A549 (cell line): Measurements from ENCODE around the gene LEO1. TPM values are rescaled to one million over a fixed set of nuclear protein-coding genes. Genes with fewer than 3 reads are reported as not detected.

Source experiments
- ATAC-seq, 2 experiments: fragments of 200-7000 bp in 1 of 2; fragments of >200 bp in 1 of 2; cut with Nextera tagmentation in 1 of 2; cut with Tn5 transposase in 1 of 2; 3 replicates each; pipeline versions ENCODE4 v1.8.0 to v1.9.1; 2018 to 2020; ENCODE audit warnings: mild to moderate bottlenecking in 1 of 2, moderate library complexity in 1 of 2
- CTCF ChIA-PET: fragments of 300-600 bp; sonication (Branson Sonifier 250); formaldehyde crosslinking; extraction: SDS; loops from one replicate; lab custom pipeline; 2021; ENCODE audit warnings: antibody characterized with exemption, inconsistent platforms; lab: Yijun Ruan, JAX
- POLR2A ChIA-PET: fragments of 350-600 bp; formaldehyde crosslinking; extraction: SDS; loops from one replicate; lab custom pipeline; 2021; ENCODE audit warnings: antibody characterized with exemption, inconsistent platforms; lab: Yijun Ruan, JAX
- DNase-seq, 2 experiments: peaks; one replicate each; pipeline versions ENCODE4 v3.0.0 to v3.0.0-alpha.2; 2011 to 2016; ENCODE audit warnings: low read depth in 1 of 2, low spot score in 1 of 2
- FAIRE-seq: peaks from 2 replicates; lab custom pipeline; 2011; peaks lifted over from hg19 to GRCh38; lab: Jason Lieb, UNC
- H3K27ac ChIP-seq, 2 experiments: fragments of >200 bp; sonication (Bioruptor Twin); formaldehyde crosslinking; 3 replicates each; pipeline ENCODE4 v1.5.1; 2016 to 2017
- H3K4me1 ChIP-seq: fragments of >200 bp; sonication (Bioruptor Twin); formaldehyde crosslinking; 3 replicates; pipeline ENCODE4 v1.6.1; 2016
- H3K4me2 ChIP-seq: fragments of >200 bp; sonication (Bioruptor Twin); formaldehyde crosslinking; 3 replicates; pipeline ENCODE4 v1.6.1; 2016
- H3K4me3 ChIP-seq: fragments of >200 bp; sonication (Bioruptor Twin); formaldehyde crosslinking; 3 replicates; pipeline ENCODE4 v1.5.1; 2016
- H3K9me3 ChIP-seq: fragments of >200 bp; sonication (Bioruptor Twin); formaldehyde crosslinking; 3 replicates; pipeline ENCODE4 v1.6.1; 2016
- ATOH8 ChIP-seq: fragments of 250-450 bp; sonication (Bioruptor Pico); IDR thresholded peaks from 2 replicates; pipeline ENCODE4 v1.5.0; 2020; ENCODE audit warnings: low read depth, mild to moderate bottlenecking, moderate library complexity
- CBX8 ChIP-seq: fragments of 200-600 bp; sonication (generic); IDR thresholded peaks from 2 replicates; pipeline ENCODE4 v1.6.1; 2016
- CEBPB ChIP-seq, 2 experiments: fragments of >200 bp in 1 of 2; sonication (Bioruptor Twin) in 1 of 2; formaldehyde crosslinking in 1 of 2; IDR thresholded peaks; 2 replicates each; pipeline ENCODE4 v1.6.1; 2012 to 2016
- E2F6 ChIP-seq: IDR thresholded peaks from 2 replicates; pipeline ENCODE4 v1.6.1; 2012; ENCODE audit warnings: low read depth, borderline replicate concordance
- EHF ChIP-seq: fragments of 250-450 bp; sonication (Bioruptor Pico); IDR thresholded peaks from 2 replicates; pipeline ENCODE4 v1.5.0; 2020; ENCODE audit warnings: mild to moderate bottlenecking
- EHMT2 ChIP-seq: fragments of 200-600 bp; sonication (generic); IDR thresholded peaks from 2 replicates; pipeline ENCODE4 v1.6.1; 2016; ENCODE audit warnings: antibody characterized with exemption, low read depth, mild to moderate bottlenecking, moderate library complexity
- ELK1 ChIP-seq: fragments of 150-350 bp; IDR thresholded peaks from 2 replicates; pipeline ENCODE4 v1.6.1; 2014; ENCODE audit warnings: low read depth, mild to moderate bottlenecking, low read length
- ESRRA ChIP-seq: fragments of 150-350 bp; IDR thresholded peaks from 2 replicates; pipeline ENCODE4 v1.6.1; 2014; ENCODE audit warnings: mild to moderate bottlenecking, low read length, borderline replicate concordance
- FOSB ChIP-seq: fragments of 250-450 bp; sonication (Bioruptor Pico); IDR thresholded peaks from 2 replicates; pipeline ENCODE4 v1.5.0; 2020; ENCODE audit warnings: mild to moderate bottlenecking, moderate library complexity
- GATA3 ChIP-seq: IDR thresholded peaks from 2 replicates; pipeline ENCODE4 v1.6.1; 2012; ENCODE audit warnings: borderline replicate concordance
- HOXA7 ChIP-seq: fragments of 250-450 bp; sonication (Bioruptor Pico); IDR thresholded peaks from 2 replicates; pipeline ENCODE4 v1.5.0; 2020; ENCODE audit warnings: mild to moderate bottlenecking, moderate library complexity
- HOXB13 ChIP-seq: fragments of 250-450 bp; sonication (Bioruptor Pico); IDR thresholded peaks from 2 replicates; pipeline ENCODE4 v1.5.0; 2020; ENCODE audit warnings: low read depth, mild to moderate bottlenecking, moderate library complexity
- HOXB5 ChIP-seq: fragments of 250-450 bp; sonication (Bioruptor Pico); IDR thresholded peaks from 2 replicates; pipeline ENCODE4 v1.5.0; 2020; ENCODE audit warnings: mild to moderate bottlenecking, moderate library complexity
- JUNB ChIP-seq: fragments of >200 bp; sonication (Bioruptor Twin); formaldehyde crosslinking; IDR thresholded peaks from 2 replicates; pipeline ENCODE4 v1.6.1; 2016
- KDM1A ChIP-seq: fragments of 200-600 bp; sonication (generic); IDR thresholded peaks from 2 replicates; pipeline ENCODE4 v1.6.1; 2016; ENCODE audit warnings: low read depth, mild to moderate bottlenecking
- KDM5A ChIP-seq: fragments of 200-600 bp; sonication (generic); IDR thresholded peaks from 2 replicates; pipeline ENCODE4 v1.6.1; 2016; ENCODE audit warnings: antibody characterized with exemption, mild to moderate bottlenecking
- MAFK ChIP-seq: fragments of 450-650 bp; IDR thresholded peaks from 2 replicates; pipeline ENCODE4 v1.6.1; 2014; ENCODE audit not compliant: partially characterized antibody
- MAX ChIP-seq: IDR thresholded peaks from 2 replicates; pipeline ENCODE4 v1.6.1; 2012
- NPAS2 ChIP-seq: fragments of 250-450 bp; sonication (Bioruptor Pico); IDR thresholded peaks from 2 replicates; pipeline ENCODE4 v1.8.0; 2022; ENCODE audit warnings: mild to moderate bottlenecking, moderate library complexity, borderline replicate concordance
- NR3C1 ChIP-seq: fragments of >200 bp; sonication (Bioruptor Twin); formaldehyde crosslinking; IDR thresholded peaks from 3 replicates; pipeline ENCODE4 v1.6.1; 2017
- PBX3 ChIP-seq: IDR thresholded peaks from 2 replicates; pipeline ENCODE4 v1.6.1; 2012
- PHF8 ChIP-seq: fragments of 200-600 bp; sonication (generic); IDR thresholded peaks from 2 replicates; pipeline ENCODE4 v1.6.1; 2016; ENCODE audit warnings: low read depth, mild to moderate bottlenecking, antibody characterized with exemption, moderate library complexity, borderline replicate concordance
- POLR2A ChIP-seq: IDR thresholded peaks from 2 replicates; pipeline ENCODE4 v1.6.1; 2012; ENCODE audit warnings: mild to moderate bottlenecking, low read length
- RARB ChIP-seq: fragments of 250-450 bp; sonication (Bioruptor Pico); IDR thresholded peaks from 2 replicates; pipeline ENCODE4 v1.8.0; 2021; ENCODE audit warnings: mild to moderate bottlenecking, moderate library complexity
- SREBF2 ChIP-seq: fragments of 450-650 bp; IDR thresholded peaks from 2 replicates; pipeline ENCODE4 v1.6.1; 2014; ENCODE audit warnings: mild to moderate bottlenecking, moderate library complexity
- ZC3H11A ChIP-seq: fragments of 450-650 bp; IDR thresholded peaks from 2 replicates; pipeline ENCODE4 v1.6.1; 2014; ENCODE audit warnings: antibody characterized with exemption, mild to moderate bottlenecking
- ZFP36 ChIP-seq: fragments of 450-650 bp; IDR thresholded peaks from 2 replicates; pipeline ENCODE4 v1.6.1; 2014; ENCODE audit warnings: borderline replicate concordance; ENCODE audit not compliant: partially characterized antibody
- WGBS: methylation state at CpG from one replicate; pipeline ENCODE4 v1.1.6; 2017; ENCODE audit errors: missing lambda C conversion rate; 5-methylcytosine and 5-hydroxymethylcytosine counted together
- polyA plus RNA-seq, 4 experiments: library from polyadenylated mRNA; depleted of rRNA in 3 of 4; stranded (reverse); fragments of >200 nt; fragmentation: RNase III in 1 of 4; extraction: RNeasy Plus Mini Kit Qiagen cat#74134 plus additional on column Dnase treatment in 1 of 4; gene quantifications; 2 replicates in 3 of 4; 3 replicates in 1 of 4; pipeline ENCODE4 v1.2.3, GENCODE V29; 2011 to 2017

The LEO1 gene
- polyA plus RNA-seq, 2 of the 4 experiments (the other 2 are of a cell fraction): 22.3 to 60.3 TPM

GRCh38 chr15:51970132-51970817 is 1.3 kb downstream of the LEO1 start:
- Histone ChIP-seq H3K9me3 (no peaks in the 10 kb centered on the region), H3K4me1 (peaks cover 13% of the 10 kb centered on the region), H3K4me3 (peak overlapping the region; percentile 68), H3K4me2 (peak overlapping the region; percentile 87), H3K27ac (peak overlapping the region; percentile 83 to 95)
- ChIA-PET CTCF (interaction anchor here (0.6 to 3.9 kb wide), 12 partner anchors 9 to 320 kb away, joined by 3 to 26 read pairs (median 7); no protein-coding TSS in a partner anchor), POLR2A (interaction anchor here (0.6 to 2.6 kb wide), 5 partner anchors 11 to 209 kb away, joined by 3 to 30 read pairs (median 7); no protein-coding TSS in a partner anchor)
- WGBS: 3% methylated on average over 4 of the region's 4 CpGs
- ATAC-seq: peak in 1 of 2 experiments; percentile 9; a peak in 1 of 6 replicates
- peak in 1 of 2 experiments; percentile 18 for DNase-seq
- TF ChIP-seq CEBPB (IDR thresholded peaks at IDR 0.05) (peak in 1 of 2 experiments; percentile 12; a peak in 1 of 4 replicates), FOSB (CRISPR knock-in tag) (no peak), POLR2A (no peak)
- no peak for FAIRE-seq

- Histone ChIP-seq H3K9me3 (no peaks in the 10 kb centered on the region), H3K4me2 (peak overlapping the region; percentile 87), H3K4me3 (peak overlapping the region; percentile 68), H3K27ac (peak overlapping the region; percentile 83 to 95; a peak in 4 of 6 replicates), H3K4me1 (peaks cover 13% of the 10 kb centered on the region)
- CTCF ChIA-PET: interaction anchor here (0.6 to 3.9 kb wide), 6 partner anchors 11 to 556 kb away, joined by 3 to 26 read pairs (median 11); no protein-coding TSS in a partner anchor
- no peak for TF ChIP-seq CBX8
- no peak for TF ChIP-seq ESRRA
- no peak for TF ChIP-seq GATA3
- no peak for TF ChIP-seq SREBF2
- no peak for TF ChIP-seq PBX3
- no peak for TF ChIP-seq ZC3H11A
- no peak for TF ChIP-seq HOXB13 (CRISPR knock-in tag)
- TF ChIP-seq EHF: no peak
- no peak for TF ChIP-seq RARB (CRISPR knock-in tag)
- TF ChIP-seq KDM1A: no peak
- no peak for TF ChIP-seq NPAS2
- no peak for TF ChIP-seq KDM5A
- no peak for TF ChIP-seq JUNB
- TF ChIP-seq MAX: no peak
- no peak for TF ChIP-seq HOXA7 (CRISPR knock-in tag)
- TF ChIP-seq ELK1: no peak
- TF ChIP-seq PHF8: no peak
- TF ChIP-seq MAFK: no peak
- no peak for TF ChIP-seq HOXB5 (CRISPR knock-in tag)
- no peak for TF ChIP-seq NR3C1
- ATAC-seq: no peak
- no peak for DNase-seq
- 87% methylated on average over 4 of the region's 4 CpGs for WGBS
- FAIRE-seq: no peak
- POLR2A ChIA-PET: interaction anchor here (0.6 kb wide), 1 partner anchor 210 kb away, joined by 3 read pairs; no protein-coding TSS in a partner anchor
Observed at GRCh38 chr15:51969728-51970127, 1.9 kb downstream of the LEO1 start.

GRCh38 chr15:51967583-51967982 is 4.0 kb downstream of the LEO1 start:
- ChIA-PET CTCF (interaction anchor here (1.0 kb wide), 1 partner anchor 259 kb away, joined by 4 read pairs; no protein-coding TSS in a partner anchor), POLR2A (no interaction called here)
- ATAC-seq (no peak), DNase-seq (no peak), FAIRE-seq (no peak)
- H3K4me2 ChIP-seq: no peak overlapping the region
- no peak overlapping the region for H3K4me3 ChIP-seq
- no peak overlapping the region for H3K27ac ChIP-seq
- no peaks in the 10 kb centered on the region for H3K9me3 ChIP-seq
- TF ChIP-seq ZC3H11A (no peak), E2F6 (no peak), ELK1 (no peak), FOSB (CRISPR knock-in tag) (no peak), GATA3 (no peak), ATOH8 (no peak), ZFP36 (no peak), EHMT2 (no peak), RARB (CRISPR knock-in tag) (no peak)
- WGBS: 63% methylated on average over 6 of the region's 6 CpGs
- peaks cover 13% of the 10 kb centered on the region for H3K4me1 ChIP-seq
